B cell (primary cell): Measurements from ENCODE around the gene NPBWR2. TPM values are rescaled to one million over a fixed set of nuclear protein-coding genes. Genes with fewer than 3 reads are reported as not detected.
"Not testable (repeated sequence)": the region's sequence is repeated elsewhere in the genome, so short reads cannot be mapped to it uniquely, and the experiment has no call there.

Experiments used
- ATAC-seq: fragments of 200-7000 bp; cut with Tn5 transposase; one replicate; pipeline ENCODE4 v1.10.0; 2021; ENCODE audit warnings: low read depth, mild to moderate bottlenecking, moderate number of reproducible peaks, moderate library complexity
- CTCF ChIA-PET: fragments of 350-600 bp; sonication (Branson Sonifier 250); formaldehyde crosslinking; loops from one replicate; lab custom pipeline; 2021; ENCODE audit warnings: antibody characterized with exemption, inconsistent platforms; lab: Charles Lee
- POLR2A ChIA-PET: fragments of 350-600 bp; sonication (Branson Sonifier 250); formaldehyde crosslinking; loops from one replicate; lab custom pipeline; 2021; ENCODE audit warnings: antibody characterized with exemption; lab: Charles Lee
- DNase-seq: peaks from one replicate; pipeline ENCODE4 v3.0.0; 2013
- H2AFZ ChIP-seq: 2 replicates; pipeline ENCODE4 v1.6.1; 2012; ENCODE audit warnings: mild to moderate bottlenecking, low read depth, low read length; ENCODE audit not compliant: insufficient read depth, poor library complexity, severe bottlenecking
- H3K27ac ChIP-seq, 2 donors: 1 replicate in 1 of 2; 2 replicates in 1 of 2; pipeline ENCODE4 v1.5.1; 2012 to 2013; ENCODE audit warnings: low read length in 2 of 2, mild to moderate bottlenecking in 2 of 2, moderate library complexity in 1 of 2
- H3K27me3 ChIP-seq, 4 experiments: fragments of 200-600 bp in 1 of 4; sonication (generic) in 1 of 4; replicated peaks in 1 of 4; 1 replicate in 2 of 4; 2 replicates in 2 of 4; pipeline versions ENCODE4 v1.6.1 to v1.7.0; 2013 to 2016; ENCODE audit warnings: low read length in 3 of 4, mild to moderate bottlenecking in 2 of 4, mixed read lengths in 1 of 4, moderate library complexity in 1 of 4; ENCODE audit not compliant: insufficient read depth in 4 of 4, control insufficient read depth in 3 of 4; ENCODE audit errors: control extremely low read depth in 1 of 4
- H3K36me3 ChIP-seq, 2 experiments: replicated peaks in 1 of 2; 1 replicate in 1 of 2; 2 replicates in 1 of 2; pipeline versions ENCODE4 v1.6.1 to v1.7.1; 2013; ENCODE audit warnings: low read length in 1 of 2; ENCODE audit not compliant: insufficient read depth in 2 of 2, control insufficient read depth in 1 of 2; ENCODE audit errors: control extremely low read depth in 1 of 2, extremely low read depth in 1 of 2
- H3K4me1 ChIP-seq, 2 donors: fragments of 200-600 bp in 1 of 2; sonication (generic) in 1 of 2; 1 replicate in 1 of 2; 2 replicates in 1 of 2; pipeline versions ENCODE4 v1.5.1 to v1.6.1; 2013 to 2017; ENCODE audit warnings: low read length in 2 of 2; ENCODE audit not compliant: control insufficient read depth in 2 of 2, insufficient read depth in 2 of 2
- H3K4me2 ChIP-seq: replicated peaks from 2 replicates; pipeline ENCODE3; 2012; ENCODE audit warnings: mild to moderate bottlenecking, low read depth, low read length; ENCODE audit not compliant: poor library complexity, severe bottlenecking
- H3K4me3 ChIP-seq, 5 experiments: fragments of 200-600 bp in 1 of 5; sonication (generic) in 1 of 5; 1 replicate in 3 of 5; 2 replicates in 2 of 5; pipeline versions ENCODE4 v1.5.1 to v1.7.0; 2011 to 2016; ENCODE audit warnings: low read length in 4 of 5, mild to moderate bottlenecking in 4 of 5, low read depth in 2 of 5, control low read depth in 1 of 5, moderate library complexity in 1 of 5; ENCODE audit not compliant: insufficient read depth in 1 of 5; ENCODE audit errors: control extremely low read depth in 1 of 5, extremely low read depth in 1 of 5
- H3K79me2 ChIP-seq: fragments of 200-600 bp; sonication (generic); one replicate; pipeline ENCODE4 v1.6.0; 2016; ENCODE audit warnings: low read length; ENCODE audit not compliant: control insufficient read depth, insufficient read depth
- H3K9ac ChIP-seq: fragments of 200-600 bp; sonication (generic); 2 replicates; pipeline ENCODE4 v1.6.1; 2017; ENCODE audit warnings: mild to moderate bottlenecking, low read length, moderate library complexity
- H3K9me3 ChIP-seq, 3 donors: one replicate each; pipeline versions ENCODE4 v1.6.1 to v1.7.1; 2013; ENCODE audit warnings: low read length in 2 of 3; ENCODE audit not compliant: control insufficient read depth in 2 of 3, insufficient read depth in 1 of 3; ENCODE audit errors: control extremely low read depth in 1 of 3
- H4K20me1 ChIP-seq: 2 replicates; pipeline ENCODE4 v1.6.0; 2012; ENCODE audit warnings: mild to moderate bottlenecking, low read length; ENCODE audit not compliant: insufficient read depth, control insufficient read depth, poor library complexity, severe bottlenecking
- H3K27ac Mint-ChIP-seq: one replicate; pipeline ENCODE4 v1.8.0; 2021; ENCODE audit warnings: mixed read lengths
- H3K27me3 Mint-ChIP-seq: one replicate; pipeline ENCODE4 v1.8.0; 2021; ENCODE audit warnings: mixed read lengths
- H3K4me1 Mint-ChIP-seq: one replicate; pipeline ENCODE4 v1.8.0; 2021; ENCODE audit warnings: mixed read lengths
- H3K4me3 Mint-ChIP-seq: one replicate; pipeline ENCODE4 v1.8.0; 2021; ENCODE audit warnings: mixed read lengths
- H3K9me3 Mint-ChIP-seq: one replicate; pipeline ENCODE4 v1.8.0; 2022; ENCODE audit warnings: mixed read lengths; ENCODE audit not compliant: insufficient read depth
- EZH2 ChIP-seq: IDR thresholded peaks from 2 replicates; pipeline ENCODE4 v1.6.1; 2012; ENCODE audit warnings: borderline replicate concordance, low read depth, mild to moderate bottlenecking, moderate library complexity, low read length; ENCODE audit not compliant: insufficient read depth, poor library complexity, severe bottlenecking
- WGBS: methylation state at CpG from one replicate; pipeline ENCODE4 v1.1.5; 2013; ENCODE audit warnings: missing lambda C conversion rate; ENCODE audit not compliant: insufficient coverage; 5-methylcytosine and 5-hydroxymethylcytosine counted together
- intact Hi-C: fragments of 100-400 bp; cut with micrococcal nuclease; formaldehyde crosslinking; loops from one replicate; pipeline ENCODE4 v1.10.0; 2022
- polyA plus RNA-seq: library from polyadenylated mRNA; depleted of rRNA; stranded (reverse); fragments of >200 nt; gene quantifications from 2 replicates; pipeline ENCODE4 v1.2.3, GENCODE V29; 2012
- total RNA-seq, 2 donors: library from RNA; stranded (reverse); fragments of 120-200 nt in 1 of 2; gene quantifications; 1 replicate in 1 of 2; 2 replicates in 1 of 2; pipeline versions ENCODE4 v1.2.3 to v1.2.4, GENCODE V29; 2013 to 2022
- TF ChIP-seq, protein P1 (sequence below): fragments of 200-600 bp; IDR thresholded peaks from one replicate; pipeline ENCODE4 v1.8.0; 2022; ENCODE audit warnings: antibody characterized with exemption, mild to moderate bottlenecking

NPBWR2 gene
- total and polyA plus RNA-seq, 2 donors (not counting 1 experiment from before 2014, with no cell fraction given), result 0.21 TPM; not detected in 1

DNA sequence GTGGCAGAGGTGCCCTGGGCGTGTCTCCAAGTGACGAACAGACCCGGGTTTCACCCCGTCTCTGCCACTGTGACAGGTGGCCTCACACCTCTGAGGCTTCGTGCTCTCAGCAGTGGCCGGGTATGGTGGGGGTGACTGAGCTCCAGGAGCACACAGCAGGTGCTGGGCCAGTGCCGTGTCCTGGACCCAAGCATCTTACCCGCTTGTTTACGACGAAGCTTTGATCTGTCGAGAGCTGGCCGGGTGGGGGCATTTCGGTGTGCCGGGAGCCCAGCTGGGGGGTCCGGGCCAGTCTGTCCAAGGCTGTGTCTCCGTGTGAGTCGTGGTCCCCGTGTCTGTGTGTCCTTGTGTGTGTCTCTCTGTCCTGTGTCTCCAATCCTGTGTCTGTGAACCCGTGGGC lies 16.0 kb downstream of the NPBWR2 start:
- Histone ChIP-seq H3K9ac (no peak overlapping the region), H3K27ac (no peak overlapping the region), H3K9me3 (peaks cover 0 to 18% (median 0%) of the 10 kb centered on the region in 3 donors), H3K4me2 (no peak overlapping the region), H3K36me3 (no peaks in the 10 kb centered on the region), H3K4me3 (no peak overlapping the region), H3K79me2 (peaks cover 4% of the 10 kb centered on the region), H3K27me3 (peaks cover 0 to 4% (median 0%) of the 10 kb centered on the region in 4 experiments), H2AFZ (no peak overlapping the region), H4K20me1 (no peaks in the 10 kb centered on the region), H3K4me1 (peaks cover 0 to 14% of the 10 kb centered on the region in 2 donors)
- TF ChIP-seq EZH2, result no peak
- TF ChIP-seq, protein P1, sequence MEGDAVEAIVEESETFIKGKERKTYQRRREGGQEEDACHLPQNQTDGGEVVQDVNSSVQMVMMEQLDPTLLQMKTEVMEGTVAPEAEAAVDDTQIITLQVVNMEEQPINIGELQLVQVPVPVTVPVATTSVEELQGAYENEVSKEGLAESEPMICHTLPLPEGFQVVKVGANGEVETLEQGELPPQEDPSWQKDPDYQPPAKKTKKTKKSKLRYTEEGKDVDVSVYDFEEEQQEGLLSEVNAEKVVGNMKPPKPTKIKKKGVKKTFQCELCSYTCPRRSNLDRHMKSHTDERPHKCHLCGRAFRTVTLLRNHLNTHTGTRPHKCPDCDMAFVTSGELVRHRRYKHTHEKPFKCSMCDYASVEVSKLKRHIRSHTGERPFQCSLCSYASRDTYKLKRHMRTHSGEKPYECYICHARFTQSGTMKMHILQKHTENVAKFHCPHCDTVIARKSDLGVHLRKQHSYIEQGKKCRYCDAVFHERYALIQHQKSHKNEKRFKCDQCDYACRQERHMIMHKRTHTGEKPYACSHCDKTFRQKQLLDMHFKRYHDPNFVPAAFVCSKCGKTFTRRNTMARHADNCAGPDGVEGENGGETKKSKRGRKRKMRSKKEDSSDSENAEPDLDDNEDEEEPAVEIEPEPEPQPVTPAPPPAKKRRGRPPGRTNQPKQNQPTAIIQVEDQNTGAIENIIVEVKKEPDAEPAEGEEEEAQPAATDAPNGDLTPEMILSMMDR, result no peak
- H3K27ac Mint-ChIP-seq, result no peak overlapping the region
- DNase-seq (no peak), ATAC-seq (no peak)
- CTCF ChIA-PET, result no interaction called here
- peaks cover 6% of the 10 kb centered on the region for H3K27me3 Mint-ChIP-seq
- peaks cover 22% of the 10 kb centered on the region for H3K4me1 Mint-ChIP-seq
- intact Hi-C loops, result no loop called here
- no peak overlapping the region for H3K4me3 Mint-ChIP-seq
- WGBS, result 88% methylated on average over 19 of the region's 19 CpGs
- POLR2A ChIA-PET, result no interaction called here
- H3K9me3 Mint-ChIP-seq, result no peaks in the 10 kb centered on the region

DNA sequence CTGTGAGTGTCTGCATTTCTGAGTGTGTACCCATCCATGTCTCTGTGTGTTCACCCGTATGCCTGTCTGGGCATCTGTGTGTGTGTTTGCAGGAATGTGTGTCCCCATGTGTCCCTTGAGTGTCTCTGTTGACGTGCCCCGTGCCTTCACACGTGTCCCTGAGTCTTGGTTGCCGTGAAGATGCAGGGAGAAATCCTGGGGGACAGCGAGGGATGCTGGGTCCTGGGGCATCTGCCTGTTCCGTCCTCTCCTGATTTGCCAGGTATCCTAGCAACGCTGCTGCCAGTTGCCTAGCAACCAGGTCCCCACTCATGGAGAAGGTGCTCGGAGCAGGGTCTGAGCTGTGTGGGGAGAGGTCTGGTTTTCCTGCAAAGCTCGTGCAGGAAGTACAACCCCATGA lies 17.2 kb downstream of the NPBWR2 start:
- Histone ChIP-seq H3K36me3 (no peaks in the 10 kb centered on the region), H3K79me2 (peaks cover 4% of the 10 kb centered on the region), H4K20me1 (no peaks in the 10 kb centered on the region), H3K4me2 (no peak overlapping the region), H3K27ac (no peak overlapping the region), H3K27me3 (peaks cover 0 to 4% (median 0%) of the 10 kb centered on the region in 4 experiments), H3K9me3 (peaks cover 0 to 18% (median 0%) of the 10 kb centered on the region in 3 donors), H3K4me1 (peaks cover 0 to 9% of the 10 kb centered on the region in 2 donors), H3K4me3 (no peak overlapping the region), H3K9ac (no peak overlapping the region), H2AFZ (no peak overlapping the region)
- H3K4me1 Mint-ChIP-seq, result peaks cover 14% of the 10 kb centered on the region
- H3K27me3 Mint-ChIP-seq, result peaks cover 11% of the 10 kb centered on the region
- ATAC-seq, result no peak
- intact Hi-C loops, result no loop called here
- no peaks in the 10 kb centered on the region for H3K9me3 Mint-ChIP-seq
- H3K4me3 Mint-ChIP-seq, result no peak overlapping the region
- POLR2A ChIA-PET, result no interaction called here
- TF ChIP-seq, protein P1, result no peak
- no peak for TF ChIP-seq EZH2
- H3K27ac Mint-ChIP-seq, result peak overlapping the region; percentile 20
- no peak for DNase-seq
- CTCF ChIA-PET, result no interaction called here
- WGBS, result 90% methylated on average over 9 of the region's 10 CpGs

- POLR2A ChIA-PET, CTCF ChIA-PET: not testable (repeated sequence)
These were observed 18.8 kb downstream of the NPBWR2 start for GRCh38 chr20:64088586-64088985.

More at GRCh38 chr20:64088586-64088985, 18.8 kb downstream of the NPBWR2 start:
- H4K20me1 ChIP-seq, H3K79me2 ChIP-seq, H3K9ac ChIP-seq, H3K9me3 Mint-ChIP-seq, H2AFZ ChIP-seq, intact Hi-C loops, H3K4me2 ChIP-seq, H3K4me3 ChIP-seq, H3K27ac Mint-ChIP-seq, H3K27ac ChIP-seq, H3K4me3 Mint-ChIP-seq, H3K36me3 ChIP-seq, DNase-seq, ATAC-seq: not testable (repeated sequence)
- H3K27me3 ChIP-seq, result peaks cover 0 to 14% (median 3%) of the 10 kb centered on the region in 4 experiments
- Mint-ChIP-seq H3K4me1 (peaks cover 20% of the 10 kb centered on the region), H3K27me3 (peaks cover 11% of the 10 kb centered on the region)
- H3K4me1 ChIP-seq, result peaks cover 9 to 18% of the 10 kb centered on the region in 2 donors
- H3K9me3 ChIP-seq, result peaks cover 0 to 18% (median 0%) of the 10 kb centered on the region in 3 donors
